Neural cell (in vitro differentiated cells): Measurements from ENCODE around the gene TMEM183A. TPM values are rescaled to one million over a fixed set of nuclear protein-coding genes. Genes with fewer than 3 reads are reported as not detected.

Experiments used
- H2AFZ ChIP-seq: fragments of 200-600, 300-800 bp; sonication (generic), shearing (Covaris generic); 2 replicates; pipeline ENCODE4 v1.6.0; 2014; ENCODE audit warnings: low read depth, mild to moderate bottlenecking, antibody characterized with exemption, low read length, moderate library complexity
- H3F3A ChIP-seq: fragments of 200-600 bp; shearing (Covaris generic); 2 replicates; pipeline ENCODE4 v1.6.1; 2016; ENCODE audit warnings: mild to moderate bottlenecking, moderate library complexity, mixed read lengths, antibody characterized with exemption, low read length; ENCODE audit not compliant: insufficient read depth, poor library complexity, severe bottlenecking
- H3K27ac ChIP-seq: fragments of 200-600, 300-800 bp; sonication (generic), shearing (Covaris generic); 2 replicates; pipeline ENCODE4 v1.5.1; 2014; ENCODE audit warnings: mild to moderate bottlenecking, low read length, moderate library complexity
- H3K27me3 ChIP-seq: fragments of 300-800, 200-600 bp; sonication (generic), shearing (Covaris generic); 2 replicates; pipeline ENCODE4 v1.6.0; 2014; ENCODE audit warnings: mild to moderate bottlenecking, low read depth, low read length, moderate library complexity; ENCODE audit not compliant: insufficient read depth
- H3K36me3 ChIP-seq: fragments of 300-800, 200-600 bp; sonication (generic), shearing (Covaris generic); 2 replicates; pipeline ENCODE4 v1.5.1; 2014; ENCODE audit warnings: mild to moderate bottlenecking, antibody characterized with exemption, low read length, moderate library complexity; ENCODE audit not compliant: insufficient read depth
- H3K4me2 ChIP-seq: fragments of 300-800, 200-600 bp; sonication (generic), shearing (Covaris generic); 2 replicates; pipeline ENCODE4 v1.6.0; 2014; ENCODE audit warnings: mild to moderate bottlenecking, low read length
- H3K4me3 ChIP-seq: fragments of 300-800, 200-600 bp; sonication (generic), shearing (Covaris generic); 2 replicates; pipeline ENCODE4 v1.5.1; 2014; ENCODE audit warnings: mild to moderate bottlenecking, low read length, moderate library complexity
- H3K79me2 ChIP-seq: fragments of 200-600 bp; shearing (Covaris generic); replicated peaks from 2 replicates; pipeline ENCODE4 v1.6.0; 2014; ENCODE audit warnings: mild to moderate bottlenecking, low read length, moderate library complexity; ENCODE audit not compliant: insufficient read depth
- H3K9ac ChIP-seq: fragments of 300-800, 200-600 bp; sonication (generic), shearing (Covaris generic); 2 replicates; pipeline ENCODE4 v1.6.1; 2016; ENCODE audit warnings: mild to moderate bottlenecking, low read length, mixed read lengths
- H3K9me2 ChIP-seq: fragments of 200-600 bp; shearing (Covaris generic); 2 replicates; pipeline ENCODE4 v1.6.1; 2016; ENCODE audit warnings: mild to moderate bottlenecking, low read length, mixed read lengths; ENCODE audit not compliant: insufficient read depth
- H3K9me3 ChIP-seq: fragments of 200-600, 300-800 bp; sonication (generic), shearing (Covaris generic); 2 replicates; pipeline ENCODE4 v1.6.1; 2016; ENCODE audit warnings: mild to moderate bottlenecking, mixed run types, low read length, moderate library complexity, mixed read lengths
- H4K20me1 ChIP-seq: fragments of 200-600 bp; shearing (Covaris generic); 2 replicates; pipeline ENCODE4 v1.6.1; 2016; ENCODE audit warnings: mild to moderate bottlenecking, mixed run types; ENCODE audit not compliant: insufficient read depth
- CTCF ChIP-seq: fragments of 450-650 bp; IDR thresholded peaks from 2 replicates; pipeline ENCODE4 v1.5.1; 2014; ENCODE audit warnings: antibody characterized with exemption, mild to moderate bottlenecking, moderate library complexity; ENCODE audit not compliant: poor library complexity, severe bottlenecking
- EP300 ChIP-seq: fragments of 450-650 bp; conservative IDR thresholded peaks from 2 replicates; pipeline ENCODE4 v1.6.1; 2014; ENCODE audit warnings: antibody characterized with exemption, mild to moderate bottlenecking, moderate library complexity; ENCODE audit not compliant: poor library complexity, severe bottlenecking
- EZH2 ChIP-seq: fragments of 200-600, 300-800 bp; shearing (Covaris generic), sonication (generic); IDR thresholded peaks from 2 replicates; pipeline ENCODE4 v1.6.1; 2014; ENCODE audit warnings: antibody characterized with exemption, low read length, borderline replicate concordance, mild to moderate bottlenecking; ENCODE audit not compliant: insufficient read depth, poor library complexity, severe bottlenecking
- MXI1 ChIP-seq: fragments of 450-650 bp; conservative IDR thresholded peaks from 2 replicates; pipeline ENCODE4 v1.6.1; 2014; ENCODE audit warnings: antibody characterized with exemption, mild to moderate bottlenecking; ENCODE audit not compliant: poor library complexity, severe bottlenecking
- POLR2AphosphoS5 ChIP-seq: IDR thresholded peaks from 2 replicates; pipeline ENCODE4 v1.6.1; 2012
- RAD21 ChIP-seq: fragments of 450-650 bp; conservative IDR thresholded peaks from 2 replicates; pipeline ENCODE4 v1.6.1; 2014; ENCODE audit warnings: antibody characterized with exemption, mild to moderate bottlenecking, moderate library complexity
- REST ChIP-seq: IDR thresholded peaks from 2 replicates; pipeline ENCODE4 v1.6.1; 2012; ENCODE audit warnings: borderline replicate concordance
- SMC3 ChIP-seq: fragments of 450-650 bp; conservative IDR thresholded peaks from 2 replicates; pipeline ENCODE4 v1.6.1; 2014; ENCODE audit warnings: antibody characterized with exemption, mild to moderate bottlenecking, moderate library complexity; ENCODE audit not compliant: poor library complexity
- TAF1 ChIP-seq: IDR thresholded peaks from 2 replicates; pipeline ENCODE4 v1.6.1; 2012; ENCODE audit warnings: low read depth
- polyA plus RNA-seq: library from polyadenylated mRNA; depleted of rRNA; stranded (reverse); fragments of >200 nt; gene quantifications from 2 replicates; pipeline ENCODE4 v1.2.3, GENCODE V29; 2014

The TMEM183A gene
- polyA plus RNA-seq, 1 donor from 2014 or later: 237 TPM

- Histone ChIP-seq H4K20me1 (no peaks in the 10 kb centered on the region), H3K9ac (no peak overlapping the region), H3K27ac (no peak overlapping the region), H3K79me2 (no peaks in the 10 kb centered on the region), H3K27me3 (no peaks in the 10 kb centered on the region), H3K4me3 (no peak overlapping the region), H2AFZ (no peak overlapping the region), H3K9me3 (no peaks in the 10 kb centered on the region), H3K9me2 (no peaks in the 10 kb centered on the region), H3F3A (no peaks in the 10 kb centered on the region), H3K36me3 (no peaks in the 10 kb centered on the region), H3K4me2 (no peak overlapping the region)
- TF ChIP-seq REST (no peak), SMC3 (no peak), RAD21 (no peak), EP300 (no peak), TAF1 (no peak), POLR2AphosphoS5 (no peak), CTCF (no peak), EZH2 (no peak), MXI1 (no peak)
These were observed 26.1 kb downstream of the TMEM183A start for GRCh38 chr1:203033287-203033686.

- no peaks in the 10 kb centered on the region for H3F3A ChIP-seq
- no peaks in the 10 kb centered on the region for H3K79me2 ChIP-seq
- no peak overlapping the region for H3K4me2 ChIP-seq
- no peaks in the 10 kb centered on the region for H3K27me3 ChIP-seq
- no peak overlapping the region for H3K4me3 ChIP-seq
- no peak overlapping the region for H2AFZ ChIP-seq
- H3K36me3 ChIP-seq: no peaks in the 10 kb centered on the region
- H3K9me2 ChIP-seq: no peaks in the 10 kb centered on the region
- H3K9ac ChIP-seq: no peak overlapping the region
- H4K20me1 ChIP-seq: no peaks in the 10 kb centered on the region
- TF ChIP-seq CTCF (no peak), EZH2 (no peak), REST (no peak), TAF1 (no peak), EP300 (no peak), POLR2AphosphoS5 (no peak), RAD21 (no peak), SMC3 (no peak)
- H3K27ac ChIP-seq: no peak overlapping the region
- no peaks in the 10 kb centered on the region for H3K9me3 ChIP-seq
These were observed 26.7 kb downstream of the TMEM183A start for GRCh38 chr1:203033917-203034316.
